KBM-7 (cell line): ENCODE measurements around the gene PRKCE.
A peak's percentile ranks its signal among the peaks of the same experiment; 100 is the strongest.
"Not testable (repeated sequence)": the region's sequence is repeated elsewhere in the genome, so short reads cannot be mapped to it uniquely, and the experiment has no call there.

ENCODE experiments used
- DNase-seq: peaks from one replicate; pipeline ENCODE4 v3.0.0-alpha.2; 2015
- in situ Hi-C: fragments of 300-500 bp; cut with MboI; formaldehyde crosslinking; loops from 2 replicates; pipeline ENCODE4 v1.14.3; 2020; ENCODE audit warnings: low sequenced_read_pairs, low pct_unique_long_range_greater_than_20kb, mixed read lengths

Gene PRKCE

DNA sequence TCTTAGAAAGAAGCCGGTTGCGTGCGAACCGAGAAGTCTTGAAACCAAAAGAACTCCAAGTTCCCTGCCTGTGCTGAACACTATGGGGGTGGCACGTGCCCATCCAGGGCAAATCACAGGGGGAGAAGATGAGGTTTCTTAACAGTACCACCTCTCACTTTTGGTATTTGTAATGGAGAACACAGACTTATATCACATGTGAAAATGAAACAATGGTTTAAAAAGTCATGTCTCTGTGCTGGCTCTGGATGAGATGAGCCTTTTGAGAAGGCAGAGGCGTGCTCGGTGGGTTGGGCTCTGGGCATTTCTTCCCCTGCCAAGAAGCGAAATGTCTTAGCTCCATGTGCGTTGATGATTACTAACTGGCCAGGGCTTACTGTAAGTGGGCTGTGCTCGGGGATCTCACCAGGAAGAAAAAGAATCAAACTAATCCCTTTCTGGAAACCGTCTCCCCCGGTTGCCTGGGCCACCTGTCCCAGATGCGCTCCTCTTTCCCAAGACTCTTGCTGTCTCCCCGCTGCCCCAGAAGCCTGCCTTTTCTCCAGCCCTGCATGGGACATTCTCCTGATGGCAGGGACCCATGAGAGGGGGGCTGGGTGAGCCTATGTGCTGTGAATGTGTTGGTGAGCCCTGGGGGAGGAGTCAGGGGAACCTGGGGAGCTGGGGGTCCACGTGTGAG lies 252.9 kb downstream of the PRKCE start:
- in situ Hi-C loops, result no loop called here
- DNase-seq, result no peak

DNA sequence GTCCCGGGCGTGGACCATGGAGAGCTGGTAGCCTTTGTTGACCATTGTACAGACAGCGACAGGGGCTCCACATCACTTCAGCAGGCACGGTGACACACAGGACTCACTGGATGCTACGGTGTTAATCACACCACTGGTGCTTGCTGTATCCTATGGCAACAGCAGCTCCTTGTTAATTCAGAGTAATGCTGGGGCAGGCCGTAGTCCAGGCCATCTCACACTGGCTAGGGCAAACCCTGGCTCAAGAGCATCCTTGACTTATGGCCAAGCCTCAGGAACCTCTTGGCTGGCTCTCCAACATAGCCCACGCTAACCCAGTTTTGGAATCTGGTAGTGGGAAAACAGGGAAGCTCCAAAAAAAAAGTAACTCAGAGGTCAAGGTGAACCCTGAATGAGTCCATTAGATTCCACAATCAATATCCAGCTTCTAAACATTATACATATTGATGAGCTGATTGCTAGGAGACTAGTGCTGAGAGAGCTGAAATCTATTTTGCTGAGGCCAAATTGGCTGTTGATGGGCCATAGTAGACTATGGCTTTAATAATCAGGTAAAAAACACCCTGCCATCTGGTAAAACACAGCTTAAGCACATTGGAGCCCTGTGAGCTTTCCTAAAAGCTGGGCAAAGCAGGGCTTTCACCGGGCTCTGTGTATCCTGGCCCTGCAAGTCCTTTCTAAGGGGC lies 253.6 kb downstream of the PRKCE start:
- in situ Hi-C loops, result no loop called here
- no peak for DNase-seq

DNA sequence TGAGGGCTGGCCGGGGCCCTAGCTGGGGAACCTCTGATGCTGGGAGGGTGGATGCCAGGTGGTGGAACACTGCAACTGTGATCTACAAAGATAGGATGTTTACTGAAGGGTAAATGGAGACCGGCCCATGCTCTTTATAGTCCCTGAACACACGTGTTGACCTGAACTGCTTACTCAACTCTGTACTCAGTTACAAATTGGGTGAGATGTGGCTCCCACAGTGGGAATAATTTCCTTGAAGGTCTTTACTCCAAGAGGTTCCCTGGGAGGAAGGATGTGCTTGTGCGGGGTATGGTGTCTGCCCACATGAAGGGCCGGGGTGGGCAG lies 254.1 kb downstream of the PRKCE start:
- DNase-seq, result no peak
- in situ Hi-C loops, result no loop called here

DNA sequence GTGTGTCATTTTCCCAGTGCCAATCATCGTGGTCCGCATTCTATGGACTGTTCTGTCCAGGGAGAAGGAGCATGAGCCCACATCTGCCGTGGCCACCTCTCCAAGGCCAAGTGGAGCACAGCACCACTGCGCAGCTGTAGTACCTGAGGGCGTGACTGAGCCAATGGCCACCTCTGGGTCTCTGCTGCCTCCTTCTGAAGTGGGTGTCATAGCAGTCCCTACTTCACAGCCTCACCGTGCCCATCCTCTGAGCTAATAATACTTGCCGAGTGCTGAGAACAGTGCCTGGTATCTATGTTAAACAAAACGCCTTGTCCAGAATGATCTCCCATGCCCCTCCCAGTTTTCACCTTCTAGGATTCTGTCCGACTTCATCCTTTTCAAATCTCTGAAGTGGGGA lies 256.1 kb downstream of the PRKCE start:
- DNase-seq, result no peak
- in situ Hi-C loops, result no loop called here

DNA sequence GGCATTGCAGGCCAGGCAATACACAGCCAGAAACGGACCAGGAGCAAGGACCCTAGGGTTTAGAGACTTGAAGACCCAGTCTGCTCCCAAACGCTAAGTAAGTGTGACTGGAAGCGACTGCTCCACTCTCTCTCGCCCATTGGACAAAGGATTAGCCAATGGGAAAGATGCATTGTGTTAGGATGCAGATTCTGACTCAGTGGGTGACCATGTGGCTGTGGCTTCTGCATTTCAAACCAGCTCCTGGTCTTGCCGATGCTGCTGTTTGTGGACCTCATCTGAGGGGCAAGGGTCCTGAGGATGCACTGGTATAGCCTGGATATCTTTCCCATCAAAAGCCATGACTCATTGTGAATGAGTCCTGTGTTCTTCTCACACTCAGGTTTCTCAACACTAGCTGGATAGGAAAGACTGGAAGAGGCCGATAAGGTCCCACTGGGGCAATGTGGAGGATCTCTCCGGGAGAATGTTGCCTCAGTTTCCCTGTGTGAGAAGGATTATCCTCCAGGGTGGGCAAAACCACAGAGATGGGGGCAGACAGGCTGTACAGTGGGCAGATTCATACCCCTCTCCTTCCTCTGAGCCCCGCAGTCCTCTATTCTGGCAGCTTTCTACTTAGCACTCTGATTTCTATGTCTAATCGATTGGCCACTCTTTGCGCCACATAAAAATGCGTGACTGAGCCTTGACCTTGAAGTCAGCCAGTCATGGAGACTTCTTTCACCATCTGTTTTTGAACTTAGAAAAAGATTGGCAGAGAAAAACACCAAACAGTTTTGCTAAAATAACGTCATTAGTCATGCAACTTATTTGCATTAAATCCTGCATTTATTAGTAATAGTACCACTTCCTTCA lies 257.1 kb downstream of the PRKCE start:
- in situ Hi-C loops, result no loop called here
- no peak for DNase-seq

GRCh38 chr2:45909171-45909565 lies 257.7 kb downstream of the PRKCE start:
- in situ Hi-C loops, result no loop called here
- no peak for DNase-seq

GRCh38 chr2:45909677-45910191 lies 258.3 kb downstream of the PRKCE start:
- DNase-seq, result peak; percentile 61
- in situ Hi-C loops, result no loop called here

- DNase-seq, result no peak
- in situ Hi-C loops, result no loop called here
These were observed 259.1 kb downstream of the PRKCE start for GRCh38 chr2:45910473-45911060.

GRCh38 chr2:45911538-45911937 lies 260.1 kb downstream of the PRKCE start:
- in situ Hi-C loops, result no loop called here
- DNase-seq, result no peak

DNA sequence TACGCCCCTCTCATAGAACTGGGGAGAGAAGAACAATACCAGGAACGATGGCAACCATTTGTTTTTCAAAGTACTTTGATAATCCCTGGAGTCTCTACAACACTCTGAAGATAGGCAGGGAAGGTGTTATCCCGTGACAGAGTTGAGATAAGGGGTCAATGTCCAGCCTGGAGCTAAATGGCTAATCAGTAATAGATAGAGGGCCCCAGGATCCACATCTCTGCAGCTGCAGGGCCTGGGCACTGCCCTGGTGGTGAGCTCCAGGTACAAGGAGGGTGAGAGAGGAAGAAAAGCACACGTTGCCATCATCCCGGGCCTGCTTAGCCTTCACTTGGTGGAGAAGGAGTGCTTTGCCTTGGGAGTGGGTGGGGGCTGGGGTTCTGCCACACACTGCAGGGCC lies 260.6 kb downstream of the PRKCE start:
- in situ Hi-C loops, result no loop called here
- DNase-seq, result no peak

DNA sequence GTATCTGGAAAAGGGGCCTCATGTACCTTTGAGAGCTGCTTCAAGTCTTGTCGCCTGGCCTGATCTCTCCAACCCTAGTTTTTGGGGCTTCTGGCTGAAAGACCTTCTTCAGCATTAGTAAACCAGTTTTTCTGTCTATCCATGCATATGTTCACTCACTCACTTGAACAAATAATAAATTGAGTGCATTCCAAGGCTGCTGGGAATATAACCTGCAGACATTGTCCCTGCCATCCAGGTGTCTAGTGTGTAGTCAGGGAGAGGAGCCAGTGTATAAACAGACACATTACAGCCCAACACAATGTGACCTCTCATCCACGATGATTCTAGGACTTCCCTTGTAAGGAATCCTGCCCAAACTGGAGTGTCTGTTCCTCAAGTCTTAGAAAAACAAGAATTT lies 262.1 kb downstream of the PRKCE start:
- DNase-seq, result no peak

GRCh38 chr2:45915523-45915922 lies 264.0 kb downstream of the PRKCE start:
- DNase-seq, result no peak
- in situ Hi-C loops, result no loop called here

More for the DNA sequence above, 262.1 kb downstream of the PRKCE start:
- in situ Hi-C loops, result no loop called here

DNA sequence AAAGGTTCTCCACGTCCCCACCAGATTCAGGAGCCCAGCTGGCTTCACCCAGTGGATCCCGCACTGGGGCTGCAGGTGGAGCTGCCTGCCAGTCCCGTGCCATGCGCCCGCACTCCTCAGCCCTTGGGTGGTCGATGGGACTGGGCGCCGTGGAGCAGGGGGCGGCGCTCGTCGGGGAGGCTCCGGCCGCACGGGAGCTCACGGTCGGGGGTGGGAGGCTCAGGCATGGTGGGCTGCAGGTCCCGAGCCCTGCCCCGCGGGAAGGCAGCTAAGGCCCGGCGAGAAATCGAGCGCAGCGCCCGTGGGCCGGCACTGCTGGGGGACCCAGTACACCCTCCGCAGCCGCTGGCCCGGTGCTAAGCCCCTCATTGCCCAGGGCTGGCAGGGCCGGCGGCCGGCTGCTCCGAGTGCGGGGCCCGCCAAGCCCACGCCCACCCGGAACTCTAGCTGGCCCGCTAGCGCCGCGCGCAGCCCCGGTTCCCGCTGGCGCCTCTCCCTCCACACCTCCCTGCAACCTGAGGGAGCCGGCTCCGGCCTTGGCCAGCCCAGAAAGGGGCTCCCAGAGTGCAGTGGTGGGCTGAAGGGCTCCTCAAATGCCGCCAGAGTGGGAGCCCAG lies 266.2 kb downstream of the PRKCE start:
- in situ Hi-C loops, DNase-seq: not testable (repeated sequence)

DNA sequence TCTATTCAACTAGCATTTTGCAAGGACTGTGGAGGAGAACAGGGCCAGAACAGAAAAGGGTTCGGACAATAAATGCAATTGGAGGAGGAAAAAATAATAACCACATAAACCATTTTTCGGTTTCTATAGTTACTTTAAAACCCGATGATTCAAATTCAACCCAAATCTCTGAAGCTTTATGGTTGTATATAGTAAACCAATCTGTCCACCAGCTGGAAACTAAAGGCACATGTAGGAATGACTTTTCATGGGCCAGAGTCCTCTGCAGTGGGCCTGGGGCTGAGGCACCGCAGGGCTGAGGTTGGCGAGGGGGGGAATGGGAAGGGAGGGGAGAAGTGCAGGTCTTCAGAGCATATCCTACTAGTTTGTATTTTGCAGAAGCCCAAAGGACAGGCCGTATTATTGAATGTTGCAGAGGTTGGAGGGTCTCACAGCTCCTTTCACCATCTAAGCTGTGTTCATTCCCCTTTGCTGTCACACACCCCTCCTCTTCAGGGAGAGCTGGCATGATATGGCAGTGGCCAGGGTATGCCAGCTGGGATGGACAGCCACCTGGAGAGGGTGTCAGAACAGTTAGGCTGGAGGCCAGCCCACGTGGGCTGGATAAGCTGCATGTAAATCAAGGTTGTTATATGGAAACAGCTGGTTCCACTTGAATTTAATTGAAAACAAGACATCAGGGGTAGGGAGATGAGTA lies 267.1 kb downstream of the PRKCE start:
- DNase-seq, result no peak
- in situ Hi-C loops, result no loop called here

DNA sequence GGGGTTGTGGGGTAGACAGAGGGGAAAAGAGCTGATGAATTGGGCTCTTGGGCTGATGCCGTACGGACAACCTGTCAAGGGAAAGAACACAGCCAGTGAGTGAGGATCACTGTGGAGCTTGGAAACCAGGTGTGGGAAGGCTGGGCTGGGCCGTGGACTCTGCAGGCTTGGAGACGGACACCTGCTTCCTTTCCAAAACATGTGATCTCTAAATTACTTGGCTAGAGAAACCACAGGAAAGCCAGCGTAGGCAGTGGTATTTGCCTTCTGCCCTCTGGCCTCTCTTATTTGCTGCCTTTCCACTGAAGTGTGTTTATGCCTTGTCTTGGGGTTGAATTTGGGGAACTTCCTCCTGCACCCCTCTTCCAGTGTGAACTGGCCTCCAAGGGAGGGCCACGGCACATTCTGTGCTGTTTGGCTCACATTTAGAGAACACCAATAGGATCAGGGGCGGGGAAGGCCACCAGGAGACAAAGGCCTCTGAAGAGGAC lies 267.7 kb downstream of the PRKCE start:
- in situ Hi-C loops, result no loop called here
- DNase-seq, result peak; percentile 78

GRCh38 chr2:45919711-45920111 lies 268.2 kb downstream of the PRKCE start:
- in situ Hi-C loops, result no loop called here
- peak; percentile 56 for DNase-seq

DNA sequence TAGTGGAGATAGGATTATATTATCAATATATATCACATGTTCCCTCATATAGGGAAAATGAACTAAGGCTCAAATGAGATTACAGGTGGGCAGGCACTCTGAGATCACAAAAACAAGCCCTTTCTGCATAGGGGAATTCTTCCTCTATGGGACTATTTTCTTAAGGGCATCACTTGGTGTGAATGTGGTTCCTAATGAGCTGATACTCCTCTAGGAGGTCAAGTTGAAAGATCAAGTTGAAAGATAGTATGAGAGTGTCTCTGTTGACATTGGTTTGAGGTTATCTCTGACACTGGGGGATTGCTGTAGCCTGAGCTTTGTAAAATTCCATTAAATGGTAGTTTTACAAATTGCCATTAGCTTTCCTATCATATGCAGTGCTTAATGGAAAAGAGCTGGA lies 270.4 kb downstream of the PRKCE start:
- DNase-seq, result no peak
- in situ Hi-C loops, result no loop called here

DNA sequence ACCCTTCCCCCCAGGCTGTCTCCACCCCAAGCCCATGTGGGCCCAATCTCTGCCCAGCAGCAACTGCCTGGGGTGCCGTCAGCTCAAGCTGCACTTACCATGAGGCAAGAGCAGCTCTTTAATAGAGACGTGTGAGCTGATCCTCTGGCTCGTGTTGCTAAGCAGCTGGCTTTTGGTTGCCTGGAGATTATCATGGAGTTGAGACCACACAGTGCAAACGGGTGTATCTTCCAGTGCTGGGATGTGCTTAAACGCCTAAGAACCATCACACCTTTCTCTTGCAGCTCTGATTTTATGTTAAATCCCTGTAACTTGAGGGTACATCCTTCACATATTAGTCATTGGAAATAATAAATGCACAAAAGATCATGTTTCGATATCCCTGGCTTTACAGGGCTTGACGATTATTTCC lies 271.1 kb downstream of the PRKCE start:
- in situ Hi-C loops, result no loop called here
- no peak for DNase-seq

DNA sequence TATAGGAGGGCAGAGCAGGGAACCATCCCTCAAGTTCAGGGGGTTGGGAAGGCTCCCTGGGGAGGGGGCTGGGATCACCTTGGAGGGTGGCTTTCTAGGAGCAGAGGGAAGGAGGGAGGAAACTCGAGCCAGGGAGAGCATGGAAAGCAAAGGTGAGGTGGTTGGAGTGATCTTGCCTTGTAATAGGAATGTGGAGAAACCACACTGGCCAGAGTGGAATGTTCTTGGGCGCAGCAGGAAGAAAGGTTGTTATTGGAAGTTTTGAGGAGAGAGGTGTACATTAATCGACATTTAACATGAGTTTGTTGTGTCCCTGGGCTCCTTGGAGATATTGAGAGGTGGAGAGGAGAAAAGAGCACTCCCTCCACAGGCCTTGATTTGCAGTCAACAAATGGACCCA lies 272.2 kb downstream of the PRKCE start:
- in situ Hi-C loops, result no loop called here
- DNase-seq, result no peak
